Measurements from ENCODE around the gene SFSWAP.

SFSWAP gene

GRCh38 chr12:131841547-131841946, 130.7 kb downstream of the SFSWAP start:
- Histone ChIP-seq H3K27me3 (replicated peaks; ENCODE audit: control insufficient read depth, insufficient read depth, low read length) (no peaks in the 10 kb centered on the region), H3K36me3 (ENCODE audit: control insufficient read depth, insufficient read depth, low read length) (no peaks in the 10 kb centered on the region), H3K4me3 (replicated peaks; ENCODE audit: low read depth, low read length) (no peak overlapping the region)
- no peak for DNase-seq (ENCODE audit: extremely low read depth, insufficient read length)
- TF ChIP-seq CTCF (IDR thresholded peaks at IDR 0.05; ENCODE audit: insufficient read depth, low read length, poor library complexity, severe bottlenecking), result no peak

DNA sequence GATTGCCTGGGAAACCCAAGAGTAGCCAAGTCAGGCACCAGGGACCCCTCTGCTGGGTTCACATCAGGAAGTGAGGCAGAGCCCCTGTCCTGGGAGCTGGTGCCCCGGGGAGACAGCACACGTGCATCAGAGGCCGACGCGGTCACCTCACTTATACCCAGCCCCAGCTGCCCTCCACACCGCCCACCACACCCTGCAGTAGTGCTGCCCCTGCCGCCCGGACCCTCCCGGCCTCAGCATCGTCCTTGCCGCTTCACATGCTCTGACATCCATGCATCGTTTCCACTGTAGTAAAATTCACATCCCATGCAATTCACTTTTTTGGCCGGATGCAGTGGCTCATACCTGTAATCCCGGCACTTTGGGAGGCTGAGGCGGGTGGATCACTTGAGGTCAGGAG, 131.3 kb downstream of the SFSWAP start:
- Histone ChIP-seq H3K36me3 (ENCODE audit: control insufficient read depth, insufficient read depth, low read length) (no peaks in the 10 kb centered on the region), H3K27me3 (replicated peaks; ENCODE audit: control insufficient read depth, insufficient read depth, low read length) (no peaks in the 10 kb centered on the region), H3K4me3 (replicated peaks; ENCODE audit: low read depth, low read length) (no peak overlapping the region)
- no peak for TF ChIP-seq CTCF (IDR thresholded peaks at IDR 0.05; ENCODE audit: insufficient read depth, low read length, poor library complexity, severe bottlenecking)
- DNase-seq (ENCODE audit: extremely low read depth, insufficient read length), result no peak

DNA sequence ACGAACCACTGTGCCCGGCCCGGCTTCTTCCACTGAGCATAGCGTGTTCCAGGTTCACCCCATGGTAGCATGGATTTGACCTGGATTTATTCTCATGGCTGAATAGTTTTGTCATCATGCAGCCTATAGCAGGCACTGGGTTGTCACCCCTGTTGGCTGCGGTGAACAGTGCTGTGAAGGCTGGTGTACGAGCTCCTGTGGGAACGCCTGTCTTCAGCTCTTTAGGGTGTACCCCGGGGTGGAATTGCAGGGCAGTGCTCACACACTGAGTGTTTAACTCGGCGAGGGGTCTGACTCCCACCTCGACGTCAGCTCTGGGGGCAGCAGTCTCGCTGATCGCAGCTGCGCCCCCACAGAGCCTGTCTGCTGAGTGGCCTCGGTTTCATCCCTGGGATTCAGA, 132.6 kb downstream of the SFSWAP start:
- H3K27me3 ChIP-seq (replicated peaks; ENCODE audit: control insufficient read depth, insufficient read depth, low read length), result no peaks in the 10 kb centered on the region
- no peak for DNase-seq (ENCODE audit: extremely low read depth, insufficient read length)
- H3K4me3 ChIP-seq (replicated peaks; ENCODE audit: low read depth, low read length), result no peak overlapping the region
- no peaks in the 10 kb centered on the region for H3K36me3 ChIP-seq (ENCODE audit: control insufficient read depth, insufficient read depth, low read length)
- TF ChIP-seq CTCF (IDR thresholded peaks at IDR 0.05; ENCODE audit: insufficient read depth, low read length, poor library complexity, severe bottlenecking), result no peak

DNA sequence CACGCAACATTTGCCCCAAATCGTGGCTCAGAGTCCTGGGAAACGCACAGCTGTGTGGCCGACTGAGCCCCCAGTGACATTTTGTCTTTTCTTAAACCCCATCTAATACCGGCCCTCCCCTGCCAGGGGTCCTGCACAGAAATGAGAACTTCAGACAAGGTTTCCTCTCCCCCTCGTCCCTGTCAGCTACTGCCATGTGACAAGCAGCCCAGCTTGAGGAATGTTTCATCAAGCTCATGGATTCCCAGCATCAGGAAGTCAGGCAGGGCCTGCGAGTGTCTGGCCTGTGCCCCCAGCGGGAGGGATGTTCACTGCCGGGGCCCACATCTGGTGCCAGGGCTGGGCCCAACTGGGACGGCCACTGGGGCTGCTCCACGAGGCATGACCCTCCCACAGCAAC, 133.2 kb downstream of the SFSWAP start:
- DNase-seq (ENCODE audit: extremely low read depth, insufficient read length), result no peak
- no peak for TF ChIP-seq CTCF (IDR thresholded peaks at IDR 0.05; ENCODE audit: insufficient read depth, low read length, poor library complexity, severe bottlenecking)
- Histone ChIP-seq H3K36me3 (ENCODE audit: control insufficient read depth, insufficient read depth, low read length) (no peaks in the 10 kb centered on the region), H3K27me3 (replicated peaks; ENCODE audit: control insufficient read depth, insufficient read depth, low read length) (no peaks in the 10 kb centered on the region), H3K4me3 (replicated peaks; ENCODE audit: low read depth, low read length) (no peak overlapping the region)

DNA sequence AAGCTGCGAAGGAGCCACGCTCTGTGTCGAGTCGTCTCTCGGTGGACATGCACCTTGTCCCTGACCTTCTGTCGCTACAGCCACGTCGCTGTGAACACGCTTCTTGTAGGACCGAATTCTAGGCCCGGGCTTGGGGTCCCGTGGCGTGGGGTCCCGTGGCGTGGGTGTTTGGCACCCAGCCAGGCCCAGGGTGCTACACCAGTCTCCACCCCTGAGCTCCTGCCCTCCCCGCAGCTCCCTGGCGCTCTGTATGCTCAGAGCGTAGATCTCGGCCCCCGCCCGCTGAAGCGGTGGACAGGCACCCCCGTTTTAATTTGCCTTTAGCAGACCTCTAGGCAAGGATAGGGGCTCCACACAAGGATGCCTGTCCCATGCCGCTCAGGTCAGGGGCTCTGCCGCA, 133.8 kb downstream of the SFSWAP start:
- no peaks in the 10 kb centered on the region for H3K27me3 ChIP-seq (replicated peaks; ENCODE audit: control insufficient read depth, insufficient read depth, low read length)
- H3K4me3 ChIP-seq (replicated peaks; ENCODE audit: low read depth, low read length), result no peak overlapping the region
- TF ChIP-seq CTCF (IDR thresholded peaks at IDR 0.05; ENCODE audit: insufficient read depth, low read length, poor library complexity, severe bottlenecking), result no peak
- no peaks in the 10 kb centered on the region for H3K36me3 ChIP-seq (ENCODE audit: control insufficient read depth, insufficient read depth, low read length)
- DNase-seq (ENCODE audit: extremely low read depth, insufficient read length), result no peak

- DNase-seq (ENCODE audit: extremely low read depth, insufficient read length), result no peak
- no peak overlapping the region for H3K4me3 ChIP-seq (replicated peaks; ENCODE audit: low read depth, low read length)
- no peaks in the 10 kb centered on the region for H3K36me3 ChIP-seq (ENCODE audit: control insufficient read depth, insufficient read depth, low read length)
- H3K27me3 ChIP-seq (replicated peaks; ENCODE audit: control insufficient read depth, insufficient read depth, low read length), result no peaks in the 10 kb centered on the region
- no peak for TF ChIP-seq CTCF (IDR thresholded peaks at IDR 0.05; ENCODE audit: insufficient read depth, low read length, poor library complexity, severe bottlenecking)
These were observed 134.2 kb downstream of the SFSWAP start for GRCh38 chr12:131845121-131845520.

Data from GM06990 (cell line).